ENCODE data around the gene RNF123. TPM values are rescaled to one million over a fixed set of nuclear protein-coding genes. Genes with fewer than 3 reads are reported as not detected.
A peak's percentile ranks its signal among the peaks of the same experiment; 100 is the strongest.

RNF123 gene
- polyA plus RNA-seq, 10 donors = 28.4 to 45.3 (median 41.6) TPM

DNA sequence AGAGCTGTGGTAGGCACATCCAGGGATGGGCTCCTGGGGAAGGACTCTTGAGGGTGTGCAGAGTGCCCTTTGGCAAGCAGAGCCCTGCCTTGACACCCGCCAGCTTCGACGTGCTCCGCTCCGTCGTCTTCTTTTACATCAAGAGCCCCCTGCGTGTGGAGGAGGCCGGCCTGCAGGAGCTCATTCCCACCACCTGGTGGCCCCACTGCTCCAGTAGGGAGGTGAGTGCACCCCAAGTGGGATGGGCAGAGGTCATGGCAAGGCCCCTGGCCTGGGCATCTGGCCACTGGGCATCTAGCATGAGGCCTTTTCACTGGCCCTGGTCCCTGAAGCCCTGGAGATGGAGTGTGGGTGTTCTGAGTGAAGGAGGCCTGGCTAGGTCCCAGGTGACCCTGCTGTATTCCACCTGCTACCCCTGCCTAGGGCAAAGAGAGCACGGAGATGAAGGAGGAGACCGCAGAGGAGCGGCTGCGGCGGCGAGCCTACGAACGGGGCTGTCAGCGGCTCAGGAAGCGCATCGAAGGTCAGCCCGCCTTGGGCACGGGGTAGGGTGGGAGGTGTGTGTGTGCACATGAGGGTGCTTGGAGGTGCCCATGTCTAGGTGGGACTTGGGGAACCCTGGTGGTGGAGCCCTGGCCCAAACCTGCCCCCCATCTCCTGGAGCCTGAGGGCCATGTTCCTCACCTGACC is 12.2 kb downstream of the RNF123 start:
- DNase-seq = no peak

DNA sequence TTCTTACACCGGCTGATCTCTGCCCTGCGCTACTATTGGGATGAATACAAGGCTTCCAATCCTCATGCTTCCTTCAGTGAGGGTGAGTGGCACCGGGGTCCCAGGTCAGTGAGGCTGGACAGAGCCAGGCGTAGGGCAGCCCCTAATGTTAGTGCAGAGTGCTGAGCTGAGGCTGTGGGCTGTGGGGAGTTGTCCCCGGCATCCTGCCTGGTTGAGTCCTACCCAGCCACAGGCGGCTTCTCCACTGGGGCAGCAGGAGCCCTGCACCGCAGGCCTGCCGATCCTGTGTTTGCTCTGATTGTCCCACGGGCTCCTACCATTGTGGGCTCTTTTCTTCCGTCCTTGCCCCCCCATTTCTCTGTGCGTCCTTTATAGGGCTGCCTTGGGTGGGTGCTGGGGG is 13.3 kb downstream of the RNF123 start:
- DNase-seq = no peak

DNA sequence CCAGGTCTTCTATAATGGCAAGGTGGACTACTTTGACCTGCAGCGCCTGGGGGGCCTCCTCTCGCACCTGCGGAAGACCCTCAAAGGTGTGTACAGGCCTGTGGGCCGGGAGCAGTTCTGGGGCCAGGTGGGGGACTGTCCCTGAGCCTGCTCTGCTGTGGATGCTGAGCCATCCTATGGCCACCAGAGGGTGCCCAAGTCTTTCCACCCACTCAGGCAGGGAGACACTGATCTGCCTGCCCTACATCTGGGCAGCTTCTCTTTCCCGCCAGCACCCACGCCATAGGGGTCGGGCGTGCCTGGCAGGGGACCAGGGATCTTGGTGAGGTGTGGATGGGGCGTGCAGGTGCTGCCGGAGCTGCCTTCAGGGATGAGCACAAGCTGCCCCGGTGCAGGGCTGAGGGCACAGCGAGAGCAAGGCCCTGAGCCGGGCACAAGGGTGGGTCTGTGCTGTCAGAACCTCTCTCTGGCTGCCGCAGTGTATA is 14.1 kb downstream of the RNF123 start:
- peak in 1 of 3 donors; percentile 69 for DNase-seq

DNA sequence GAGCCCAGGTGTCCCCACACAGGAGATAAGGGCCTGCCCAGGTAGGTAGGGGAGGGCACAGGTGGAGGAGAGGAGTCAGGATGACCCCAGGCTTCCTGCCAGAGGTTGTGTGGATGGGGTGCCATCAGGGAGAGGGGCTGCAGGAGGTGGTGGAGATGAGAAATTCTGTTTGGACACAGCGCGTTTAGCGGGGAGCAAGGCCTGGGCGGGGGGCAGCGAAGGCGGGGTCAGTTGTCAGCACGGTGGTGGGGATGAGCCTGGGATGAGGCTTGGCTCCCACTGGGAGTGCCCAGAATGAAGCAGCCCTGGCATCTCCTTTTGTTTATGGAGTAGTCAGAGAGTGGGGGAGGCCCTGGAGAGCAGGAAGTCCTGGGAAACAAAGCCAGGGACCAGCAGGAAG is 14.6 kb downstream of the RNF123 start:
- DNase-seq = no peak

DNA sequence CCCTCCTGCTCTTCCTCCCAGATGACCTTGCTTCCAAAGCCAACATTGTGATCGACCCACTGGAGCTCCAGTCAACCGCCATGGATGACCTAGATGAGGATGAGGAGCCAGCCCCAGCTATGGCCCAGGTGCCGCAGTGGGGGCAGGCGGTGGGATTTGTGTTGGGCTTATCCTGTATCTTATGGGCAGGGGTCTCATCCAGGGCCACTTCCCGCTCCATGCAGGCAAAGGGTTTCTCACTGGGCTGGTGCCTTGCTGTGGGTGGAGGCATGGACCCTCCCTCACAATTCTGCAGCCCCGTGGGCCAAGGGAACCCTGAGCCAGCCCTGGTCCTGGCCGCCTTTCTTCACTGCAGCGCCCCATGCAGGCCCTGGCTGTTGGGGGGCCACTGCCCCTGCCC is 15.3 kb downstream of the RNF123 start:
- no peak for DNase-seq

DNA sequence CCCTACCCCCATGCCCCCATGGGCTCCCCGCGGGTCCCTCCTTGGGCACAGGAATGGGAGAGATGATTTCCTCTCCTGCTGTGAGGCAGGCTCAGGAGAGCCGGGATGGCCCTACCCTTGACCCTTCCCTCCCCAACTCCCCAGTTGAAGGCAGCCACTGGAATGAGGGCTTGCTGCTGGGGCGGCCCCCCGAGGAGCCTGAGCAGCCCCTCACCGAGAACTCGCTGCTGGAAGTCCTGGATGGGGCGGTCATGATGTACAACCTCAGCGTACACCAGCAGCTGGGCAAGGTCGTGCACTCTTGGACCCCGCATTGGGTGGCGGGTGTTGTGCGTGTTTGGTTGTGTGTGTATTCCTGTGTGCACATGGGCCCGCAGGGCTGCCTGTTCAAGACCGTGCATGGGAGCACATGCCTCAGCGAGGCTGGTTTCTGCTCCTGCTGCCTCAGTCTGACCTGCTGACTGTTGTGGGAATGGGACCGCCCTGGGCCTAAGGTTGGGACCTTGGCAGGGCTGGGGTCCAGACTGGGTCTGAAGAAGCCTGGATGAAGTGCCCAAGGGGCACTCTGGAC is 16.1 kb downstream of the RNF123 start:
- DNase-seq = no peak

DNA sequence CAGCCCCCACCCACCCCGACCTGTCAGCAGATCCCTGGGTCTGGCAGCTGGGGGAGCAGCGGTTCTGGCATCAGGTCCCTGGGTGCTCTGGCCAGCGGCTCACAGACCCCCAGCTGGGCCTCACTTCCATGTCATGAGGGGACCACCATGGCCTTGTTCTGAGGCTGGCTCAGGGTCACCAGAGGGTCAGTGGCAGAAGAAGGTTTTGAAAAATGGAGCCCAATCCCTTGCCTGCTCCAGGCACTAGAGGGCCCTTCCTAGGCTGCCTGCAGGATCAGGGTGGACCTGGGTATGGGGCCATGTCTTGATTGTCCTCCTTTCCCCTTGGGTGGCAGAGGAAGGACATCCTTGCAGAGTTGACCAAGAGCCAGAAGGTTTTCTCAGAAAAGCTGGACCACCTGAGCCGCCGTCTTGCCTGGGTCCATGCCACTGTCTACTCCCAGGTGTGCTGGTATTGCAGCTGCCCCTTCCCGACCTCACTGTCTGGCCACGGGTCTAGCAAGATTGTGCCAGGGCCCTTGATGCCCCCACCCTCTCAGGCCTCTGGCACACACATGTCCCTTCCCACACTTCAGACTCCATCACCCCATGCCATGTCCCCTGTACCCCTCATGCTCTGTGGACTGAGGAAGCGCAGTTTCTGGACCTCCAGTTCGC is 17.2 kb downstream of the RNF123 start:
- no peak for DNase-seq

DNA sequence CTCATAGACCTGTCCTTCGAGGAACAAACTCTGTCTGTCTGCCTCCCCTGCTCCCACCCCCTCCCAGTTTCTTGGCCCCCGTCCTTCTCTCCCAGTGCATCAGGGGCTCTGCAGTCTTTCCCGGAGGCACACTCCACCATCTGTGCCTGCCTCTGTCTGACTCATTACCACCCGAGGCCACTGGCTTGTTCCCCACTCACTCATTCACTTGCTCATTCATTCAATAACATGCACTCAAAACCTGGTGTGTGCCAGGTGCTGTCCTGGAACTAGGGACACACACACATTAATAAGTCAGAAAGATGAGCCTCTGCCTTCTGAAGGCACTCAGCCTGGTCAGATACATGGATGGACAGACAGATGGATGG is 17.7 kb downstream of the RNF123 start:
- DNase-seq = no peak

DNA sequence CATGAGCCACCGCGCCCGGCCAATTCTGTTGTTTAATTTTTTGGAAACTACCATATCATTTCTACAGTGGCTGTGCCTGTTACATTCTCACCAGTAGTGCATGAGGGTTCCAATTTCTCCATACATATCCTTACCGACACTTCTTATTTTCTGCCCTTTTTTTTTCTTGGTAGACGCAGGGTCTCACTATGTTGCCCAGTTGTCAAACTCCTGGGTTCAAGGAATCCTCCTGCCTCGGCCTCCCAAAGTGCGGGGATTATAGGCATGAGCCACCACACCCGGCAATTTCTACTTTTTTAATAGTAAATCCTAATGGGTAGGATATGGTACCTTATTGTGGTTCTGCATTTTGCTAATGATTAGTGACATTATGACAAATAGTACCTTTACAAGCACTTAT is 20.5 kb downstream of the RNF123 start:
- no peak for DNase-seq

DNA sequence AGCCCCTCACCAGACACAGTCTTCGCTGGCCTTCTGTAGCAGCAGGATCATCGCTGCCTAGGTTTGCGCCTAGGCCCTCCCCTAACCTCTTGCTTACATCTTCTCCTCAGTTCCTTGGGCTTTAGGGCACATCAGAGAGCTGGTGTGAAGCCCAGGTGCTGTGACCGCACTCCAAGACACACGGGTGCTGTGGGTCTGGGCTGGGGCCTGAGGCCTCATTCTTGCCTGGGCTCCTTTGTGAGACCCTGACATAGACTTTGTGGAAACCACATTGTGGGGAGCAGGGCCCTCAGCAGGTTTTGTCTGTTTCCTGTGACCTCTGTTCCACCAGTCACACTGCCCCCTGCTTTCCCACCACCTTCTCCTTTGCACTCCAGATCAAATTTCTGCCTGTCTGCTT is 22.1 kb downstream of the RNF123 start:
- no peak for DNase-seq

DNA sequence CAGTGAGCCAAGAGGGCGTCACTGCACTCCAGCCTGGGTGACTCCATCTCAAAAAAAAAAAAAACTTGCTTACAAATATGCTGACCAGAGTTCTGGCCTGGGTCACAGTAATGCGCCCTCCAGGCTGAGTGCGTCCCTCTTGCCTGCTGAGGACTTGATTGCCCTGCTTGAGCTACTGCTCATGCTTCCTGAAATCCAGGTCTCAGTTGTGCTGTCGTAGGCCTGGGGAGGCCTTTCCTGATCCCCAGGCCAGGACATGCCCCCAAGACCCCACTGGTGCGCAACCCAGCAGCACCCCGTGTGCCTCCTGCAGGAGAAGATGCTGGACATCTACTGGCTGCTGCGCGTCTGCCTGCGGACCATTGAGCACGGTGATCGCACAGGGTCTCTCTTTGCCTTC is 22.8 kb downstream of the RNF123 start:
- DNase-seq = no peak

DNA sequence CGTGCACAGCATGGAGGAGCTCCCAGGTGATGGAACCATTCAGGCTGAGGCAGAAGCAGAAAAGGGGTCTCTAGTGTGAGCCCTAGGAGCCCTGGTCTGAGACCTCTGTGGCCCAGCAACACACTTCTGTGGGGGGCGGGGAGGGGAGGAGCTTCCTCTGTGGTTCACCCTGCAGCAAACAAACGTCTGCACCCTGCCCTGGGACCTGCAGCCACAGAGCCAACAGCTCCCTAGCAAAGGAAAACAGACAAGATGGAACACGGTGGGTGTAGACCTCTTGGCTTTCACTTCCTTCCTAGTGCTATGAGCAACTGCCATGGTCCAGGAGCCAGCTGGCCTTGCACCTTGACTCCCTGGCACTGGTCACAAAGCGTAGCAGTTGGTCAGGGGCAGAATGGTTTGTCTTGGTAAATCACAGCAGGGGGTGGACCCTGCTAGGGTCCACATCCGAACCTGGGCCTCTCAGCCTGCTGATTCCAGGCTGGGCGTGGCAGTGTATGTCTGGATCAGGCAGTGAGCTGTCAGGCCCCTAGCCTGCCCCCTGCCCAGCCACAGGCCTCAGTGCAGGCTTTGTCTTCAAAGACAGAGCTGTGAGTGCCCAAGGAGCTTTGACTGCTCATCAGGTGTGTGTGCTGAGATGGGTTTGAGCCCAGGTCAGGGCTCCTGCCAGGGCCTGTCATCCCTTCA is 23.4 kb downstream of the RNF123 start:
- DNase-seq = no peak

DNA sequence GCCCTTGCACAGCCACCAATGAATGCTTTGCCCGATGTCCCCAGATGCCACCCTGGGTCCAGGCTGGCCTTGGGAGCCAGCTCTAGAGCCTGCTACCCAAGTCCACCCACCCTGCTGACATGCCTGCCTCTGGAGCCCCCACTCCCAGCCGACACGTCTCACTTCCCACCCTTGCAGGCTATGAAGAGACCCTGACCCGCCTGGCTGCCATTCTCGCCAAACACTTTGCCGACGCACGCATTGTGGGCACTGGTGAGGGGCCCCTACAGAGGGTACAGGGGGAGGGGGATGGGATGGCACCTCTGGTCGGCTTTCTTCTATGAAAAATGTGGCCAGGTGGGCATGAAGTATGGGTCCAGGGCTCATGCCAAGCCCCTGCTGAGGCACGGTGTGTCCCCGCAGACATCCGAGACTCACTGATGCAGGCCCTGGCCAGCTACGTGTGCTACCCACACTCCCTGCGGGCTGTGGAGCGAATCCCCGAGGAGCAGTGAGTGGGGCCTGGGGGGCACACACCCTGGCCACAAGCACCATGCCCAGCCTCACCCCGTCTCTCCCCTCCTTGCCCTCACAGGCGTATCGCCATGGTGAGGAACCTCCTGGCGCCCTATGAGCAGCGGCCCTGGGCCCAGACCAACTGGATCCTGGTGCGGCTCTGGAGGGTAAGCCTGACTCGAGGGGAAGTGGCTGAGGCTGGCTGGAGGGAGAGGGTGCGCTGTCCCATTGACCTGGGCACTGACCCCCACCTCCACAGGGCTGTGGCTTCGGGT is 24.2 kb downstream of the RNF123 start:
- DNase-seq = no peak

DNA sequence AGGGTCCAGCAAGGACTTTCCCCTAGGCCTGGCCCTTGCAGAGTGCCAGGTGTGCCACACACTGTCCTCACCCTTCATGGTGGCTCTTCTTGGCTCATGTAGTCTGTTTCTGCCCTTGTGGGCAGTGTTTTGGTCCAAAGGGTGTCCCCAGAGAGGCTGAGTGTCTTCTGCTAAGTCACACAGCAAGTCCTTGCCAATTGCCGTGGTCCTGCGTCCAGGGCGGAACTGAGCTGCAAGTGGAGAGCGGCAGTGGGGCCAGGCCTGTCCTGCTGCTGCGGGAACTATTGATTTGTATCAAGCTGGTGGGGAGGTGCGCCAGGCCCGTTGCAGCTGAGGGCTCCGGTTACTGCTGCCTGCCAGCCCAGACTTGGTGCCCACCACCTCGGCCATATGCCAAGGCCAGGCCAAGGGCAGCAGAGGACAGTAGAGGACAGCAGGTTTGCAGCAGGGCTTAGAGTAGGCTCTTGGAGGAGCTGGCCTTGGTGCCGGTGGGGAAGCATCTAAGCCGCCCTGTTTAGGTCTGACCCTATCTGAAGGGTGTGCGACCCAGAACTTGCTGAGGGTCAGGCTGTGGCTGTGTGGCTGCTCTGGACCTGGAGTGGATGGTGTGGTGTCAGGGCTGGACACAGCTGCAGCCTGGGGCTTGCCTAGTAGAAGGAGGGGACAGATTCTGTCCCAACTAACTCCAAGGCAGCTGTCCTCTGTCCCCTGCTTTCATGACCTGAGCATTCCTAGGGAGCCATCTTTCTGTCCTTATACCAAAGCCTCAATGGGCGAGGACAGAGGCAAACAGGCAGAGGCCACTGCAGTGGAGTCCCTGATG is 25.6 kb downstream of the RNF123 start:
- DNase-seq = no peak

DNA sequence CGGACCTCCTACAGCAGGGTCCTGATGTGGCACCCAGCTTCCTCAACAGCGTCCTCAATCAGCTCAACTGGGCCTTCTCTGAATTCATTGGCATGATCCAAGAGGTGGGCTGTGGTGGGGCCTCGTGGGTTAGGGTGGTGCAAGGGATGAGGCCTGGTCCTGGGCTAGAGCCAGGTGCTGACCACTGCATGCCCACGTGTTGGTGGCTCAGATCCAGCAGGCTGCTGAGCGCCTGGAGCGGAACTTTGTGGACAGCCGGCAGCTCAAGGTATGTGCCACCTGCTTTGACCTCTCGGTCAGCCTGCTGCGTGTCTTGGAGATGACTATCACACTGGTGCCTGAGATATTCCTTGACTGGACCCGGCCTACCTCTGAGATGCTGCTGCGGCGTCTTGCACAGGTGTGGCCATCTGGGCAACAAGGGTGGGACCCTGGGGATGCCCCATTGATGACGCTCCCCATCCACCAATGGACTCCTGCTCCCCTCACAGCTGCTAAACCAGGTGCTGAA is 26.3 kb downstream of the RNF123 start:
- no peak for DNase-seq

DNA sequence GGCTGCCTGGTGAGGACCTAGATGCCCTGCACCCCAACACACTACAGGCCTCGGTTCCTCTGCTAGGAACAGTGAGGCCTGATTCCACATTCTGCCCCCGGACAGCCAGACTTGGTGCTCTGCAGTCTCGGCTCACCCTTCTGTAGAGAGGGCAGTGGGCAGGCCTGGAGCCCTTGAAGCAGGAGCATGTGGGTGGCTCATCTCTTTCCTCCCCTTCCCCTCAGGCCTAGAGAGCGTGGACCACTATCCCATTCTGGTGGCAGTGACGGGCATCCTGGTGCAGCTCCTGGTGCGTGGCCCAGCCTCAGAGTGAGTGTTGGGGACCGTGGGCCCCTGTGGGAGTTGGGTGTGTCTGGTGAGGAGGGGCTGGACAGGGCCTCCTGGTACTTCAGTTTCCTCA is 26.8 kb downstream of the RNF123 start:
- no peak for DNase-seq

DNA sequence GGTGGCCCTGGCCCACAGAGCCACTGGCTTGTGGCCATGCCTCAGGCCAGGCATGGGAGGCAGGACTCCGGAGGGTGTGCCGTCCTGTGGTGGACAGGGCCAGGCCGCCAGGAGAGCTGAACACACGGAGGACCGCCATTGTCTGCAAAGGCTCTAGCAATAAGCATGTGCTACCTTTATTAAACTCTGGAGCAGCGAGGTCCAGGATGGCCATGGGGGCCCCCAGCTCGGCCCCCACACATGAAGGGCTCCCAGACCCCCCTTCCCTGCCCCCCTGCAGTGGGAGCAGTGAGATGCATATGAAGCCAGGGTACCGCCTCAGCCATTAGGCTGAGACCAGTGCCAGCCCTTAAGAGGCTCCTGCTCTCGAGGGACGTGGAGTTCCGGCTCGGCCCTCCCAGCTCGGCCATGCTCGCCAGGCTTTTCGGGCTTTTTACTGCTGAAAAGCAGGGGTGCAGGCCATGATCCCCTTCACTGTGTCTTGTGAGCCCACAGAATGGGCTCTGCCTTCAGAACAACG is 27.4 kb downstream of the RNF123 start:
- no peak for DNase-seq

DNA sequence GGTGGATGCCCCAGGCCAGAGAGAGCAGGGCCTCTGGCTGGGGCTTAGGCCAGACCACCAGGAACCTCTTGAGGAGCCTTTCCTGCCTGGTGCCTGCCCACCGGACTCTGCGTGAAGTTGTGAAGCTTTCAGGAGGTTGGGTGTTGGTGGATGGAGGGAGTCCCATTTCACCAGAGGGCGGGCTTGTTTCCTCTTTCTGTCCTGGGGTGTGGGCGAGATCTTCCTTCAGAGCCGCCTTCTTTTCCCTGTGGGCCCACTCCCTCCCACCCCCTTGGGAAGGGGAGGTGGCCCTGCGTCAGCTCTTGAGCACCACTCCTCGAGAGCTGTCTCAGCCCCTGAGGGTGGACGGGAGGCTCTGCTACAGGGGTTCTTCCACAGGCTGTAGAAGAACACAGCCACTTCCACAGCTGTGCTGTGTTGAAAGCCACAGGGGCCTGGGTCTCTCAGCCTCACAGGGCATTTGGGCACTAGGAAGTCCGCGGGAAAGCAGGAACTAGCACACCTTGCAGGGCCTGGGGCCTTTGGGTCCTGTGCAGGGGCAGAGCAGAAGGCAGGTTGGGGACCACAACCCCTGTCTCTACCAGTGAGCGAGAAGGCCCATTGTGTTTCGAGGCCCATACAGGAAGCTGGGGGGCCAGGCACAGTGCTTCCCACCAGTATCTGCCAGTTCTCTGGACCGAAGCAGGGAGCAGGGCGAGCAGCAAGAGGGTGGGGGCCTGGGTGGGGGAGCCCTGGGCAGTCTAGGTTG is 28.0 kb downstream of the RNF123 start:
- no peak for DNase-seq

DNA sequence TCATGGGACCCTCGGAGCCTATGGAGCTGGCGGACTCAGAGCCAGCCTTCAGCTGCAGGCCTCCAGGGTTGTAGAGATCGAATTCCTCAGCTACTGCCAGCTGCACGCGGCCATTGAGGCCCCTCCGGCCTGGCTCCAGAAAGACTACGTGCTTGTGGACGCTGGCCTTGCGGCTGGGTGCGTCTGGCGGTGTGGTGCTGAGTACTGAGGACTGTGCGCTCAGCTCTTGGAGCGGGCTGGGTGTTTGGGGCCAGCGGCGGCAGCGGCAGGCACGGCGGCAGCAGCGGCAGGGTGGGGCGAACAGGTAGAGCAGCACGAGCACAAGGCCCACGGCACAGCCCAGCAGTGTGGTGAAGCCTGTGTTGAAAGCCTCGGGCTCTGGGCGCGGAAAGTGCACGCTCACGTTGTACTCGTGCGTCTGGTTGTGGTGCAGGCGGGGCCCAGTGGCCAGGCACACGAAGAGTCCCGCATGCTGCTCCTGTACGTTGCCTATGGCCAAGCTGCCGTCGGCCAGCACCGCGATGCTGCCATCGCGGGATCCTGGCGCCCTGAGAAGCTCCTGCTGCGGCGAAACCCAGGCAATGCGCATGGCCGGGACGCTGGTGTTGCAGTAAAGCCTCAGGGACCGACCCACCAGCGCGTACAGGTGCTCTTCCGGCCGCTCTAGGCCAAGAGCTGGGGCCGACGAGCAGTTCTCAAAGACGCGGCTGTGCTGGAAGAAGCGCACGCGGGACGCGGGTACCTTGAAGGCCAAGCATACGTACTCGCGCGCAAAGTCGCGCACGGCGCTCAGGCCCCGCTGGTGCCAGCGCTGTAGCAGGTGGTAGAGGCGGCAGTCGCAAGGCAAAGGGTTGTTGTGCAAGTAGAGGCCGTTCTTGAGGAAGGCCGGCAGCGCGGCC is 28.9 kb downstream of the RNF123 start:
- DNase-seq = peak in 1 of 3 donors; percentile 59
